HG03469 (cell line): Measurements from ENCODE around the gene AKAP1.

ENCODE experiments used
- ATAC-seq: cut with Tn5 transposase; IDR thresholded peaks from one replicate; pipeline ENCODE4 v1.9.1; 2021; ENCODE audit warnings: mild to moderate bottlenecking, moderate library complexity, moderate number of reproducible peaks; ENCODE audit not compliant: unreplicated experiment

AKAP1 gene

GRCh38 chr17:57105591-57105990, 20.5 kb downstream of the AKAP1 start:
- no peak for ATAC-seq

GRCh38 chr17:57106107-57106835, 21.2 kb downstream of the AKAP1 start:
- ATAC-seq, result no peak

GRCh38 chr17:57106836-57107497, 21.9 kb downstream of the AKAP1 start:
- ATAC-seq, result no peak

- no peak for ATAC-seq
Measured at GRCh38 chr17:57107498-57108101, 22.6 kb downstream of the AKAP1 start.

- ATAC-seq, result no peak
Measured at GRCh38 chr17:57108671-57109392, 23.8 kb downstream of the AKAP1 start.

- ATAC-seq, result no peak
Measured at GRCh38 chr17:57109393-57110151, 24.5 kb downstream of the AKAP1 start.

- ATAC-seq, result no peak
Measured at GRCh38 chr17:57110152-57110542, 25.1 kb downstream of the AKAP1 start.

GRCh38 chr17:57110579-57111325, 25.7 kb downstream of the AKAP1 start:
- ATAC-seq, result no peak

GRCh38 chr17:57111386-57111785, 26.3 kb downstream of the AKAP1 start:
- ATAC-seq, result no peak

GRCh38 chr17:57113011-57113410, 28.0 kb downstream of the AKAP1 start:
- no peak for ATAC-seq

- ATAC-seq, result no peak
Measured at GRCh38 chr17:57113656-57114055, 28.6 kb downstream of the AKAP1 start.

- ATAC-seq, result no peak
Measured at GRCh38 chr17:57114085-57114673, 29.1 kb downstream of the AKAP1 start.

GRCh38 chr17:57115377-57115776, 30.3 kb downstream of the AKAP1 start:
- ATAC-seq, result no peak

- no peak for ATAC-seq
Measured at GRCh38 chr17:57115916-57116315, 30.9 kb downstream of the AKAP1 start.

GRCh38 chr17:57117798-57118197, 32.8 kb downstream of the AKAP1 start:
- ATAC-seq, result no peak

- ATAC-seq, result no peak
Measured at GRCh38 chr17:57120814-57121213, 35.8 kb downstream of the AKAP1 start.

GRCh38 chr17:57121308-57122042, 36.4 kb downstream of the AKAP1 start:
- no peak for ATAC-seq

GRCh38 chr17:57124053-57124452, 39.0 kb downstream of the AKAP1 start:
- no peak for ATAC-seq

- no peak for ATAC-seq
Measured at GRCh38 chr17:57125406-57125805, 40.4 kb downstream of the AKAP1 start.
